Stimulated activated CD4-positive, alpha-beta T cell treated with anti-CD3 and anti-CD28 coated beads, Interleukin-2, amount 100 ng/mL, for 4 hours (primary cell): ENCODE results near the gene CCSER1.
"Not testable (repeated sequence)": the region's sequence is repeated elsewhere in the genome, so short reads cannot be mapped to it uniquely, and the experiment has no call there.

Experiments used
- DNase-seq: peaks from one replicate; pipeline ENCODE4 v3.0.0-alpha.2; 2020; ENCODE audit warnings: low read depth

The CCSER1 gene

DNA sequence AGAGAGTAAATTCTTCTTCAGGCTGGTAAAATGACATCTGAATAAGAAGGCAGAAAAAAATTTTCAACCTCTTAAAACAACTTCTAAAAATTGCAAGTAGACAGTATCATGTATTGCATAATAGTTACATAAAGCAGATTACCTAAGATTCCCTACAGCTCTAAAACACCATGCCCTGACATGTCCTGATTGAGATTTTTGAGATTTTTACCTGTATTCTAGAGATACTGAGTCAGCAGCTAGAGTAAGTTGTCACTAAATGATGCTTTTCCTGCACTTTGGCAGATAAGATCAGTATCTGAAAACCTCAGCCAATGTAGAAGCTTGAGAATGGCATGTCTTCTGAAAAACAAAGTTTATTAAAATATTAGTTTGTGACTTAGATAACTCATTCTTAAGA lies 713.6 kb downstream of the CCSER1 start:
- DNase-seq, result no peak

DNA sequence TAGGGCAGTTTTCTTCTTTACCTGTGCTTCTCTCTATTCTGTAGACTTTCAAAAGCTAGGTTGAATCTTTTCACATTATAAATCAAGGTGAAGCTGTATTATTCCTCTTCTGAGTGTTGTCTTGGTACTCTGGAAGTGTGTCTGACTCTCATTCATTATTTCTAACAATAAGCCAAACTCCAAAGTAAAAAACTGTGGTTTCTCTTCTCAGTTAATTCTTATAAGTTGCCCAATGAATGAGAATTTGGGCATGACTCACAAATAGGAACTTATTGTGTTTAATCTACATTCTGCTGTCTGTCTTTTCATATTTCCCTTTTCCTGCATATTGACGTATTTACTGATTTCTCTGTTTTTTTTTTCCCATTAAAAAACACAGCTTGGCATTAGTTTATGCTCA lies 714.5 kb downstream of the CCSER1 start:
- no peak for DNase-seq

DNA sequence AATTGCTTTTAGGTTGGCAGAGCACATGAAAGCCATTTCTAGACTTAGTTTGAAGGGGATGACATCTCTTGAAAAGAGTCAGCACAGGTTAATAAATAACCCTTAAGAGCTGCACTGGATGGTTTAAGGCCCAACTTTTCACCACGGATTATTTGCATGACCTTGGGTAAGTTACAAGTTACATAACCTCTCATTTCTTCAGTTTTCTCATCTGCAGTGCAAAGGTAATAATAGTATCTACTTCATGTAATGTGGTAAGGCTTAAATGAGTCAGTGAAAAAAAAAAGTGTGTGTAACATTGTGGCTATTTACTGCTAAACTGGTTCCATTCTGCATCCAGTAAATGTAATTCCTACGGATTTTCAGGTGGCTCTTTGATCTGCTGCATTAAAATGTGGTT lies 715.8 kb downstream of the CCSER1 start:
- no peak for DNase-seq

DNA sequence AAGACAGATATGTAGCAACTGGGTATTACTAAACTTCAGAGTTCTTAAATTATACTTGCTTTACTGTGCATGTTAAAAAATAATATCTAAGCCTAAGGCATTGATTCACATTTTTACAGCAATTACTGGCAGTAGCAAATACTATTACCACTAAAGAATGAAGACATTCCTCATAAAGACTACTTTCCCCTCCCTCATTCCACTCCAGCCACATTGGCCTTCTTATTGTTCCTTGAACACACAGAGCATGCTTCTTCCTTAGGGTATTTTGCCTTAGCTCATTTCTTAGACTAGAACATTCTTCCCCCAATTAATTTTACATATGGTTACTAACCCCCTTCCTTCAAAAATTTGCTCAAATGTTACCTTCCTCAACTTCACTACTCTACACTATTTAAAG lies 717.0 kb downstream of the CCSER1 start:
- DNase-seq, result no peak

DNA sequence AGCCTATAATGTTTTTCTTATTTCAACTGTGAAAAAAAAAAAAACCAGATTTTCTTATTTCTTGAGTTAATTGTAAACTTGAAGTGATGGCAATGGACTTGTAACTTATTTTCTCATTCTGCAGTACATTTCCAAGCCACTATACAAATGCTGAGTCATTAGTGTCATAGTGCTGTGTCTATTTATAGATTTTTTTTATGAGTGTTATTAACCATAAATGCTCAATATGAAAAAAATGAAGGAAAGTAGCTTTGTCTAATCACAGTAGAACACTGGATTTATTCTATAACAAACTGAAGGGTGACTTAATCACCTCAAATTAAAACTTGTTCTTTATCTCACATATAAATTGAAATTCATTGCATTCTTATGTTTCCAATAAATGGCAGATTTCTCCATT lies 718.6 kb downstream of the CCSER1 start:
- DNase-seq, result no peak

DNA sequence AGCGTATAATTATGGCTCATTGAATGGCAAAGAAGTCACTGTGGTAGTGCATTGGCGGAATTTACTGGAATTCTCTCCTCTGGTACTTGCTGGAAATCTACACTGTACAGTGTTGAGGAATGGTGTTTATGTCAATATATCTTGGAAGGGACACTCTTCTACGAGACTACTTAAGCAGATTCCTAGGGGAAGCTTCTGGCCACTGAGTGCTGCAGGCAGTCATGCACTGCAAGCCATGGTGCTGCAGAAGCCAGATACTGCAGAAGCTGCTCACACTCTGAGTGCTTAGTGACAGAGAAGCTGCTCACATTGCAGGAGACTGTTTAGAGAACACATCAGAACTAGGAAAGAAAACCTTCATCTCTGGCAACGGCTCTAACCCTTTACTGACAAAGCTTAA lies 725.0 kb downstream of the CCSER1 start:
- DNase-seq, result no peak

DNA sequence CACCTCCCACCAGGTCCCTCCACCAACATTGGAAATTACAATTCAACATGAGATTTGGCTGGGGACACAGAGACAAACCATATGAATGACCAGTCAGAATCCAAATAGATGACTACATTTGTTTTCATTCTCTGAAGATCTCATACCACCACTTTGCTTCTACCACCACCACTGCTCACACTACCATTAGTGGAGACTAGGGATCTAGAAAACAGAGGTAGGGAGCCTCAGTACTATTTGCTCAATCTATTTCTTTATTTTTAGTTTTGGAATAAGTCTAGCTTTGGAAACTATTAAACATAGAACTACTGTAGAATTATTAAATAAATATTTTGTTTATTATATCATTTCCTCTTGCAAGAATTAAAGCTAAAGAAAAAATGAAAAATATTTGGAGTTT lies 727.9 kb downstream of the CCSER1 start:
- no peak for DNase-seq

DNA sequence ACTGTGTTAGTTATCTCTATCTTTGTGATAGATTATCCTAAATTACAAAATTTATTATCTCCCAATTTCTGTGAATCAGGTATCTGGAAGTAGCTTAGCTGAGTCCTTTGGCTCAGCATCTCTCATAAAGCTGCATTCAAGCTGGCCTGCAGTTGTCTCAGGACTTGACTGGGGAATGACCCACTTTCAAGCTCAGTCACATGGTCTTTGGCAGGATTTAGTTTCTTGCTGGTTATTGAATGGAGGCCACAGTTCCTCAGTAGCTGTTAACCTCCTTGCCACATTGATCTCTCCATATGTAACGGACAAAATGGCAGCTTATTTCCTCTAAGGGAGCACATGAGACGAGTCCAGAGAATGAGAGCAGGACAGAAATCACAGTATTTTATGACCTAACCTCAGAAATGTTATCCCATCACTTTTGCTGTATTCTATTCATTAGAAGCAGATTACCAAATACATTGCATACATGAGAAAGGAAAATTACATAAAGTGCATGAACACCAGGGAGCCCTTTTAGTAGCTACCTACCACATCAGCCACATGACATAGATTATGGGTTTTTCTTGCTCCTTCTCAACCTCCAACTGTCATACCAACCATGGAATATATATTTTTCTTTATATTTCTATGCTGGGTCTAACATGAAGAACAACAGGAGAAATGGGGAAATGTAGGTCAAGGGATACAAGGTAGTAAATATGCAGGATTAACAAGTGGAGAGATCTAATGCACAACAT lies 730.1 kb downstream of the CCSER1 start:
- DNase-seq, result no peak

DNA sequence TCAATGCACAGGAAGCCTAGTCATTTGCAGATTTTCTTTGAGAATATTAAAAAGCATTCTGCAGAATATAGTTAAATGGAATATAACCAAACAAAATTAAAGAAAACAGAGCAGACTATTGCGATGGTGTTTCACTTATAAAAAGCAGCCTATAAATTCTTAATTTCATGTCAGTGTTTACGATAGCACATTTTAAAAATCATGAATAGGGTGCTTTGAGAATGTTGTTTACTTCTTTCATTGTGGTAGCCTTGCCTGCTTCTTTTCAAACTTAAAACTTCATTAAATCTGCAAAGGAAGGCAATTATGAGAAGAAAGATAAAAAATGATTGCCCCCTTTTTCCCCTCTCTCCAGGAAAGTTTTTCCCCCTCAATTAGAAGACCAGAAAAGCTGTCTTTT lies 748.6 kb downstream of the CCSER1 start:
- DNase-seq, result no peak

DNA sequence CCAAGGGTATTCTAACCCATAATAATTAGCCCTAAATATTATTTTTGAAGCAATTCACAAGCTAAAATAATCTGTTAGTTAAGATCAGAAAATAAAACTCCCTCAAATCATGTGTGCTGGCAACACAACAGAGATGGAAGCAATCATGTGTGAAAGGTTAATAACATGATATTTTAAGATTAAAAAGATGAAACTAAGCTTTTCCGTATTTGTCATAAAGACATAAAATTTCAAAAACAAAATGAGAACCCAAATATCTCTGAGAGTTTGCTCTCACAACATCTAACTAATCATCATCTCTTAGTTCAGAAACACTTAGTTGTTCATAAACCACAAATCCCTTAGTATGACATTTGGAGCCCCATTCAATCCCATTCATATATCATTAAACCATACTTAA lies 749.1 kb downstream of the CCSER1 start:
- DNase-seq, result no peak

DNA sequence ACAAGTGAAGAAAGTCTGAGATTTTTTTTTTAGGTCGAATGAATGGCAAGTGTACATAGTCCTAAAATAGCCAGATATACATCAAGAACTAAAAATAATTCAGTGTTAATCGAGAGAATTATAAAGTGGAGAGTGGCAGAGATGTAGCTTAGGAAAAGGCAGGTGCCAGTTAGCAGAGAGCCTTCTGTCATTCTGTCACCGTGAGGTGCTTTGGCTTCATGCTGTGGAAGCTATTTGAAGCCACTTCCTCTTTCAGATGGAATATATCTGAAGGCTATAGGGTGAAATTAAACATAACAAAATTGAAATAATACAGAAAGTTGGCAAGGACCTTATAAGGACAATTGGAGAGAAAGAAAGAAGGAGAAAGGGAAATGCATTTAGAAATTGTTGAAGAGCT lies 756.3 kb downstream of the CCSER1 start:
- DNase-seq, result no peak

DNA sequence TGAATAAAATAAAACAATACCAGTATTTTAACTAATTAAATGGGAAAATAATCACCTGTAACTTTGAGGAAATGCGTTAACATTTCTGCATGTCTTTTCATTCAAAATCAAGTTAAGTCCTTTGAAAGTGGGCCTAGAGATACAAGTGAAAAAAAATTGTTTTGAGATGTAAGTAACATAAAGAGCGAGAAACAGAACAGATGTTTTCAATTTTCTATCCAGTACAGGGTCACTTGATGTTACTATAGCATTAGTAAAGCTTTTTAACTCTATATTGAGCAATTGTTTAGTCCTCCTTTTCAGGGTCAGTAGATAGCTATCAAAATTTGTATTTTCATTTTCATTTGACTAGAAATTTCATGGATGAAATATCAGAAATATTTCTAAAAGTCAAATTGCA lies 761.4 kb downstream of the CCSER1 start:
- no peak for DNase-seq

DNA sequence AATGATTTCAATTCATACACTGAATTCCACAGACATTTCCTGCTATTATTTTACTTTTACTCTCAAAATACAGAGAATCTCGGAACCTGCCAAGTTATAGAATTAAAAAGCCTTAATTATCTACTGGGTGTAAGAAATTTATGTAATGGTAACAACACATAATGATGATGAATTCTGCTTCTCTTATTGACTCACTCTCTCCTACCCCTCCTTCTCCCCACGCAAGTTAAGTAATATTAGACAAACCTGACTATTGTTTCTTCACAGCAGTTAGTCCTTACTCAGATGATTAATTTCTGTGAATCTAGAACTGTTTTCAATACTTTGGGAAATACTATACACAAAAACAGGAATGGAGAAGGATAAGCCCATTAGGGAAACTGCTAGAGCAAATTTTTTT lies 762.0 kb downstream of the CCSER1 start:
- DNase-seq, result no peak

DNA sequence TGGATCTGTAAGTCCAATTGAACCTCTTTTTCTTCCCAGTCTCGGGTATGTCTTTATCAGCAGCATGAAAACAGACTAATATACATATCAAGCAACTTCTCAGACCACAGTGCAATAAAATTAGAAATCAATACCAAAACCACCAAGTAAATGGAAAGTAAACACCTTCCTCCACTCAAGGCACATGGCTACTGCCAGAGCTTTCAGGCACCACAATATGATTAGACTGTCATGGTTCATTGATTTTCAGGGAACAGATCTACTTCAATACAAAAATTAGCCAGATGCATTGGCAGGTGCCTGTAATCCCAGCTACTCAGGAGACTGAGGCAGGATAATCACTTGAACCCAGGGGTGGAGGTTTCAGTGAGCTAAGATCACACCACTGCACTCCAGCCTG lies 776.2 kb downstream of the CCSER1 start:
- DNase-seq, result not testable (repeated sequence)

DNA sequence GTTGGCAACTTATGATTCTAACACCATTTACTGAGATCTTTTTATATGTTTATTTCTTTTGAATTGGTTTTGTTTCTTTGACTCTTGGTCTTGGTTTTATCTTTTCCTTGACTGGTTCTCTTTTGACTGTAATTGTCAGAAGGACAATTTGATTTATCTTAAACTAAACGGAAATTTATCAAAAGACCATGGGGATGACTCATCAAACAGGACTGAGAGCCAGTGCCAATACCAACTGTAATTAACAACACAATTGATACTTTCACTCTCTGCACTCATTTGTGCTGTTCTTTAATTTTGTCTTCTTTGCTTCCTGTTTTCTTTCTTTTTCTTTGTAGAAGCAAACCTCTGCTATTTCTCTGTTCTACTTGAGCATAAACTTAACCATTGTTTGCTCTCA lies 776.8 kb downstream of the CCSER1 start:
- no peak for DNase-seq

DNA sequence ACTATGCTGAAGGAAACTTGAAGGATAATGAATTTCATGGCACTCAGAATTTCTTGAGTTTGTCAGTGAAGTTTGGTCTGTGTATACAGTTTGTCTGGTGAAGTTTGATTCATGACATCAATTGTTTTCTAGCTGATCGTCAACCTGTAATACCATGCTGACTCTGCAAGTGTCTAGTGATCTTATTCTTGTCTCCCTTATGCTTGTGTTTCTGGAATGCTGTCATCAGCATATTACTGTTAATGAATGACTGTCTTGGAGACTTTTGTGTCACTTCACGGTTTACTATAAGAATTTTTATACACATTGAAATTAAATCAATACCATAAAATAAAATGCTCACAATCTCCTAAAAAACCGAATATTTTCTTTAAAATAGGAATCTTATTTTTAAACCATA lies 779.0 kb downstream of the CCSER1 start:
- DNase-seq, result no peak

DNA sequence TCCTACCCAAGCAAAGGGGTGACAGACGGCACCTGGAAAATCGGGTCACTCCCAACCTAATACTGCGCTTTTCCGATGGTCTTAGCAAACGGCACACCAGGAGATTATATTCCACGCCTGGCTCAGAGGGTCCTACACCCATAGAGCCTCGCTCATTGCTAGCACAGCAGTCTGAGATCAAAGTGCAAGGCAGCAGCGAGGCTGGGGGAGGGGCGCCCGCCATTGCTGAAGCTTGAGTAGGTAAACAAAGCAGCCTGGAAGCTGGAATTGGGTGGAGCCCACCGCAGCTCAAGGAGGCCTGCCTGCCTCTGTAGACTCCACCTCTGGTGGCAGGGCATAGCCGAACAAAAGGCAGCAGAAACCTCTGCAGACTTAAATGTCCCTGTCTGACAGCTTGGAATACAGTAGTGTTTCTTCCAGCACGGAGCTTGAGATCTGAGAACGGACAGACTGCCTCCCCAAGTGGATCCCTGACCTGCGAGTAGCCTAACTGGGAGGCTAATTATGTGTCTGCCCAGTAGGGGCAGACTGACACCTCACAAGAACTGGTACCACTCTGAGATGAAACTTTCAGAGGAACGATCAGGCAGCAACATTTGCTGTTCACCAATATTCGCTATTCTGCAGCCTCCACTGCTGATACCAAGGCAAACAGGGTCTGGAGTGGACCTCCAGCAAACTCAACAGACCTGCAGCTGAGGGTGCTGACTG lies 784.7 kb downstream of the CCSER1 start:
- not testable (repeated sequence) for DNase-seq

DNA sequence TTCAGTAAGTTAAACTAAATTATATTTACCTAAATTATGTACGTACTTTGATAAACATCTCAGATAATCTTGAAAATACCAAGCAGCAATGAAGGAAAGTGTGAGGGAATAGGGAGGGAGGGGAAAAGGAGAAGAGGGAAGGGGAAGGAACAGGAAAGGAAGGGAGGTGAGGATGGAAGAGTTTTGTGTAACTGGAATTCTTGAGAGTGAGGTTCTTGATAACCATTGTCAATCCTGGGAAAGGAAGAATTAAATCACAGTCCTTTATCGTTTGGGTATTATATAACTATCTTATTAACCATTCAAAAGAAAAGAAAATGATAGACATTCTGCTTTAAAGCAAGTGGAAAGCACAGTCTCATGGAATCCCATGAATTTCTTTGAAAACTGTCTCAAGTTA lies 795.0 kb downstream of the CCSER1 start:
- no peak for DNase-seq

DNA sequence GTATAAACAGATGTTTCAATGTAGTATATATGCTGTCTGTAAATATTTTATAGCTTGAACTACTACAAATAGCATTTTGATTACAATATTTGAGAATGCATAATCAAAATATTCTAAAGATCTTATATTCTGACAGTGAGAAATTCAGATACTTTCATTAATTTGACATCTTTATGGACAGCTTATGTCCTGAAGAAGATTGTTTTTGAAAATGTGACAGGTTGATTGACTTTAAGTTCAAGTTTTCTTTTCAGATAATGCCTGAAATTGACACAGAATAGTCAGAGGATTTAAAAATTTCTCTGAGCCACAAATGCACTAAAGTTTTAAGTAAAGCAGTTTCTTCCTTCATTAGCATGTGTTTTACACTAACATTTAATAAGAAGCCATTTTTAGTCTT lies 799.8 kb downstream of the CCSER1 start:
- no peak for DNase-seq

DNA sequence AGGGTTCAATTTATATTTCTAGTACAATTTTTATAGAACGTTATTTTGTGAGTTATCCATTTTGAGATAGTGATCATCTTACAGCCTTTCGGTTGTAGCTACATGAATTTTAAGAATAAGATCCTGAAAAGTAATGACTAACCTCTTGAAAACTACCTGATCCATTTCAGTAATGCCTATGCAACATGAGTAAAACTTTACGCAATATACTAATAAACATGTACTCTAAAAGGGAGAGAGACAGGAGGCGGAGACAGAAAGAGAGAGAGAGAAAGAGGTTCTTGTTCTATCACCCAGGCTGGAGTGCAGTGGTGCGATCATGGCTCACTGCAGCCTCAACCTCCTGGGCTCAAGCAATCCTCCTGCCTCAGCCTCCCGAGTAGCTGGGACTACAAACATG lies 816.1 kb downstream of the CCSER1 start:
- no peak for DNase-seq

DNA sequence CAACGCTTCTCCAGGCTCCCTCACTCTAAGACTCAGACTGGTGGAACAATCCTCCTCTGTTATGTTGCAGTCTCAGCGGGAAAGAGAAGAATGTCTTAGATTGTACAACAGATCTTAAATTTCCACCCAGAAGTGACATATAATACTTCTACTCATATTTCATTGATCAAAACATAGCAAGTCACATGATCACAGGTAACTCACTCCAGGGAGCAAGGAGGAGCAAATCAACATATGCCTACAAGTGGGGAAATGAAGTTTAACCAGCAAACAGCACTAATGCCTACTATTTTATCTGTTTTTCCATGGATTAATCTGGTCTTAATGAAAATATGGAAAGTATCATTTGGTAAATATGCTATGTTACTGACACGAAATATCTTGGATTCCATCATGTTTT lies 819.8 kb downstream of the CCSER1 start:
- no peak for DNase-seq

DNA sequence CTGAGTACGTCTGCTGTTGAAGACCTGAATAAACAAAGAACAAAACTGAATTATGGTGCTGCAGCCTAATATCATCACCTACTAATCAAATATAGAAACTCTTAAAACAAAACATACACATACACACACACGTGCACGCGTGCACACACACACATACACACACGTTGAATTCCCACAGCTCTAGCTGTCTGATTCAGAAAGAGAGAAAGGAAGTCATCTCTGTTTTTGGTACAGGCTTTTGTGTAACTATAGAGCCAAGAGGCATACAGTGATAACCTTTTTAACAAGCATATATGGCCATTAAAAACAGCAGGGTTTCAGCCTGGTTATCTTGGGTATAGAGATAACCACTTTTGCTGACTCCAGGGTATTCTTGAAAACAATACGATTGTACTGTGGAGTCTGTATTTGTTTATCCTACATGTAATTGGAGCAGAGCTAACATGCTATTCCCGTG lies 823.2 kb downstream of the CCSER1 start:
- DNase-seq, result no peak

DNA sequence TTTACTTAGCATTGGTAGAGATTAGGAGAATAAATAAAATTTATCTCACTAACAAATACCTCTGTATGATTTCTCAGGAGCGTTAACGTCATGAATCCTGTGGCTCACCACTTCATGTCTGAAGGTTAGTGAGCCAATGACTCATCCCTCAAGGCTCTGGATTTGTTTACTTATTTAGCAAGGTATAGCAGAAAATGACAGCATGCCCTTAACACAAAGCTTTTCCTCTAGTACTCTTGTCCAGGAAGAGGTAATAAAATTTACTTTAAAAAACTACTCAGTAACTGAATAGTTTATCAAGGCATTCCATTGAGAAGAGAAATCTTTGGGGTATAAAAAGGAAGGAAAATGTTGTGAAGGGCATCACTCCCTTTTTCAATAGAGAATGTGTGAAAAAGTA lies 823.8 kb downstream of the CCSER1 start:
- no peak for DNase-seq
